ENCODE results near the gene GNG8.

GRCh38 chr19:46601318-46602224, 34.4 kb downstream of the GNG8 start, which contains the start of gene CALM3:
- TF ChIP-seq, protein P1, sequence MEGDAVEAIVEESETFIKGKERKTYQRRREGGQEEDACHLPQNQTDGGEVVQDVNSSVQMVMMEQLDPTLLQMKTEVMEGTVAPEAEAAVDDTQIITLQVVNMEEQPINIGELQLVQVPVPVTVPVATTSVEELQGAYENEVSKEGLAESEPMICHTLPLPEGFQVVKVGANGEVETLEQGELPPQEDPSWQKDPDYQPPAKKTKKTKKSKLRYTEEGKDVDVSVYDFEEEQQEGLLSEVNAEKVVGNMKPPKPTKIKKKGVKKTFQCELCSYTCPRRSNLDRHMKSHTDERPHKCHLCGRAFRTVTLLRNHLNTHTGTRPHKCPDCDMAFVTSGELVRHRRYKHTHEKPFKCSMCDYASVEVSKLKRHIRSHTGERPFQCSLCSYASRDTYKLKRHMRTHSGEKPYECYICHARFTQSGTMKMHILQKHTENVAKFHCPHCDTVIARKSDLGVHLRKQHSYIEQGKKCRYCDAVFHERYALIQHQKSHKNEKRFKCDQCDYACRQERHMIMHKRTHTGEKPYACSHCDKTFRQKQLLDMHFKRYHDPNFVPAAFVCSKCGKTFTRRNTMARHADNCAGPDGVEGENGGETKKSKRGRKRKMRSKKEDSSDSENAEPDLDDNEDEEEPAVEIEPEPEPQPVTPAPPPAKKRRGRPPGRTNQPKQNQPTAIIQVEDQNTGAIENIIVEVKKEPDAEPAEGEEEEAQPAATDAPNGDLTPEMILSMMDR (IDR thresholded peaks at IDR 0.05), result no peak
- no peak for TF ChIP-seq EZH2 (IDR thresholded peaks at IDR 0.05; ENCODE audit: borderline replicate concordance, insufficient read depth, low read depth, low read length, poor library complexity, severe bottlenecking)

Measured in B cell (primary cell).